Stimulated activated naive B cell treated with anti-CD40 and anti-IgM and Interleukin-4, amounts not matched to agents 10 μg/mL and 1 μg/mL and 100 μg/mL, for 72 hours (primary cell): ENCODE measurements around the gene UGGT1.

Experiments
- ATAC-seq, 2 donors: fragments of 150-1000 bp; cut with Tn5 transposase; replicated peaks; 2 replicates each; pipeline ENCODE4 v1.10.0; 2021; ENCODE audit warnings: moderate library complexity in 1 of 2
- DNase-seq: peaks from one replicate; pipeline ENCODE4 v3.0.0; 2021
- H3K27ac Mint-ChIP-seq: one replicate; pipeline ENCODE4 v1.8.0; 2022; ENCODE audit warnings: mild to moderate bottlenecking, mixed read lengths
- H3K27me3 Mint-ChIP-seq, 2 donors: one replicate each; pipeline ENCODE4 v1.8.0; 2022; ENCODE audit warnings: mixed read lengths in 2 of 2
- H3K36me3 Mint-ChIP-seq, 2 donors: one replicate each; pipeline ENCODE4 v1.8.0; 2022; ENCODE audit warnings: mixed read lengths in 2 of 2, mild to moderate bottlenecking in 1 of 2
- H3K4me1 Mint-ChIP-seq, 2 donors: one replicate each; pipeline ENCODE4 v1.8.0; 2022; ENCODE audit warnings: mixed read lengths in 2 of 2, mild to moderate bottlenecking in 1 of 2
- H3K4me3 Mint-ChIP-seq, 2 donors: one replicate each; pipeline ENCODE4 v1.8.0; 2022; ENCODE audit warnings: mild to moderate bottlenecking in 2 of 2, mixed read lengths in 2 of 2, moderate library complexity in 1 of 2
- H3K9me3 Mint-ChIP-seq, 2 donors: one replicate each; pipeline ENCODE4 v1.8.0; 2022; ENCODE audit warnings: mixed read lengths in 2 of 2, mild to moderate bottlenecking in 1 of 2

The UGGT1 gene, protein sequence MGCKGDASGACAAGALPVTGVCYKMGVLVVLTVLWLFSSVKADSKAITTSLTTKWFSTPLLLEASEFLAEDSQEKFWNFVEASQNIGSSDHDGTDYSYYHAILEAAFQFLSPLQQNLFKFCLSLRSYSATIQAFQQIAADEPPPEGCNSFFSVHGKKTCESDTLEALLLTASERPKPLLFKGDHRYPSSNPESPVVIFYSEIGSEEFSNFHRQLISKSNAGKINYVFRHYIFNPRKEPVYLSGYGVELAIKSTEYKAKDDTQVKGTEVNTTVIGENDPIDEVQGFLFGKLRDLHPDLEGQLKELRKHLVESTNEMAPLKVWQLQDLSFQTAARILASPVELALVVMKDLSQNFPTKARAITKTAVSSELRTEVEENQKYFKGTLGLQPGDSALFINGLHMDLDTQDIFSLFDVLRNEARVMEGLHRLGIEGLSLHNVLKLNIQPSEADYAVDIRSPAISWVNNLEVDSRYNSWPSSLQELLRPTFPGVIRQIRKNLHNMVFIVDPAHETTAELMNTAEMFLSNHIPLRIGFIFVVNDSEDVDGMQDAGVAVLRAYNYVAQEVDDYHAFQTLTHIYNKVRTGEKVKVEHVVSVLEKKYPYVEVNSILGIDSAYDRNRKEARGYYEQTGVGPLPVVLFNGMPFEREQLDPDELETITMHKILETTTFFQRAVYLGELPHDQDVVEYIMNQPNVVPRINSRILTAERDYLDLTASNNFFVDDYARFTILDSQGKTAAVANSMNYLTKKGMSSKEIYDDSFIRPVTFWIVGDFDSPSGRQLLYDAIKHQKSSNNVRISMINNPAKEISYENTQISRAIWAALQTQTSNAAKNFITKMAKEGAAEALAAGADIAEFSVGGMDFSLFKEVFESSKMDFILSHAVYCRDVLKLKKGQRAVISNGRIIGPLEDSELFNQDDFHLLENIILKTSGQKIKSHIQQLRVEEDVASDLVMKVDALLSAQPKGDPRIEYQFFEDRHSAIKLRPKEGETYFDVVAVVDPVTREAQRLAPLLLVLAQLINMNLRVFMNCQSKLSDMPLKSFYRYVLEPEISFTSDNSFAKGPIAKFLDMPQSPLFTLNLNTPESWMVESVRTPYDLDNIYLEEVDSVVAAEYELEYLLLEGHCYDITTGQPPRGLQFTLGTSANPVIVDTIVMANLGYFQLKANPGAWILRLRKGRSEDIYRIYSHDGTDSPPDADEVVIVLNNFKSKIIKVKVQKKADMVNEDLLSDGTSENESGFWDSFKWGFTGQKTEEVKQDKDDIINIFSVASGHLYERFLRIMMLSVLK (N-terminal part only)

GRCh38 chr2:128090945-128091725 is at the start of gene UGGT1:
Gene UGGT1, plus strand, starts transcription at chr2:128091200. Its CDS starts 158 bp downstream, at chr2:128091358.
- DNase-seq (peak; percentile 92), ATAC-seq (peak; percentile 98 to 99)
- Mint-ChIP-seq H3K4me1 (peaks cover 12 to 38% of the 10 kb centered on the region in 2 donors), H3K36me3 (peaks cover 0 to 6% of the 10 kb centered on the region in 2 donors), H3K9me3 (no peaks in the 10 kb centered on the region), H3K27me3 (no peaks in the 10 kb centered on the region), H3K4me3 (peak within 1 kb of the TSS; percentile 91 to 97), H3K27ac (peak within 1 kb of the TSS; percentile 94)

GRCh38 chr2:128041561-128041960 is 49.4 kb upstream of the UGGT1 start:
- H3K4me3 Mint-ChIP-seq, result no peak overlapping the region
- ATAC-seq, result no peak
- peaks cover 27 to 28% of the 10 kb centered on the region in 2 donors for H3K27me3 Mint-ChIP-seq
- no peak for DNase-seq
- peaks cover 6 to 18% of the 10 kb centered on the region in 2 donors for H3K36me3 Mint-ChIP-seq
- no peak overlapping the region for H3K27ac Mint-ChIP-seq
- peaks cover 4 to 6% of the 10 kb centered on the region in 2 donors for H3K4me1 Mint-ChIP-seq
- H3K9me3 Mint-ChIP-seq, result peaks cover 31 to 34% of the 10 kb centered on the region in 2 donors

DNA sequence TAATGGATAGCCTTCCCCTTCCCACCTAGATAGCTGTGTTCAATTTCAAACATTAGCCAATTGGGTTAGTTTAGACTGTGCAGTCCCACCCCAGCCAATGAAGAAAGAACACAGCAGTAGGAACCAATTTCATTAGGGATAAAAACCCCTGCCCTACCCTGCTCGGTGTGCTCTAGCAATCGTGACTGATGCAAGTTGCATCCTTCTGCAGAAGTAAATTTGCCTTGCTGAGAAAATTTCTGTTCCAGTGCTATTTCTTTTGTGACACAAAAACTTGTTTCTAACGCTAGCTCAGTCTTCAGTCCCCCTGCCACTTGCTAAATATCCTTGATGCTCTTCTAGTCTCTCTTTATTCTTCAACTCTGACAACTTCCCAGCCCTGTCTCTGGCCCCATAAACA is 48.0 kb upstream of the UGGT1 start:
- Mint-ChIP-seq H3K27ac (no peak overlapping the region), H3K36me3 (peaks cover 3 to 11% of the 10 kb centered on the region in 2 donors), H3K9me3 (peaks cover 19 to 24% of the 10 kb centered on the region in 2 donors), H3K4me3 (no peak overlapping the region), H3K4me1 (peaks cover 4 to 6% of the 10 kb centered on the region in 2 donors), H3K27me3 (peaks cover 28 to 37% of the 10 kb centered on the region in 2 donors)
- no peak for ATAC-seq
- DNase-seq, result no peak

GRCh38 chr2:128053331-128053730 is 37.7 kb upstream of the UGGT1 start:
- ATAC-seq (no peak), DNase-seq (no peak)
- Mint-ChIP-seq H3K9me3 (peaks cover 8 to 13% of the 10 kb centered on the region in 2 donors), H3K4me1 (no peaks in the 10 kb centered on the region), H3K4me3 (no peak overlapping the region), H3K27me3 (peaks cover 46 to 70% of the 10 kb centered on the region in 2 donors), H3K27ac (no peak overlapping the region), H3K36me3 (peaks cover 0 to 5% of the 10 kb centered on the region in 2 donors)

- H3K27ac Mint-ChIP-seq, result no peak overlapping the region
- no peak for ATAC-seq
- peaks cover 44 to 67% of the 10 kb centered on the region in 2 donors for H3K27me3 Mint-ChIP-seq
These were observed 36.7 kb upstream of the UGGT1 start for GRCh38 chr2:128054104-128054885.

DNA sequence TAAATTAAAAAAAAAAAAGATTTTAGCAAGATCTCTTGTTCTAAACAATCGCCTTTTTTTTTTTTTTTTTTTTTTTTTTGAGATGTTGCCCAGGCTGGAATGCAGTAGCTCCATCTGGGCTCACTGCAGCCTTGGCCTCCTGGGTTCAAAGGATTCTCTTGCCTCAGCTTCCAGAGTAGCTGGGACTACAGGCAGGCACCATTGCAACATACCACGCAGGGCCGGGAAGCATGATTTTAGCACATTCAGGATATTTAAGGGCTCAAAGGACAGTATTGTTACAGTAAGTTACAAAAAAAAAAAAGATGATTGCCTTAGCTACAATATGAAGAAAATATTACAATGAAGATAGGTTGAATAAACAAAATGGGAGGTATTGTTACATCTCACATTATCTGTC is 33.7 kb upstream of the UGGT1 start:
- H3K4me1 Mint-ChIP-seq, result no peaks in the 10 kb centered on the region

More at GRCh38 chr2:128054104-128054885, 36.7 kb upstream of the UGGT1 start:
- no peak for DNase-seq
- H3K4me3 Mint-ChIP-seq, result no peak overlapping the region
- H3K4me1 Mint-ChIP-seq, result no peaks in the 10 kb centered on the region
- H3K36me3 Mint-ChIP-seq, result peaks cover 0 to 5% of the 10 kb centered on the region in 2 donors
- H3K9me3 Mint-ChIP-seq, result peaks cover 8 to 11% of the 10 kb centered on the region in 2 donors

GRCh38 chr2:128058114-128058513 is 32.9 kb upstream of the UGGT1 start:
- DNase-seq (no peak), ATAC-seq (no peak)
- Mint-ChIP-seq H3K36me3 (no peaks in the 10 kb centered on the region), H3K27me3 (peaks cover 13 to 31% of the 10 kb centered on the region in 2 donors), H3K4me1 (no peaks in the 10 kb centered on the region), H3K9me3 (no peaks in the 10 kb centered on the region), H3K4me3 (no peak overlapping the region), H3K27ac (no peak overlapping the region)

More for the DNA sequence above, 33.7 kb upstream of the UGGT1 start:
- Mint-ChIP-seq H3K27ac (no peak overlapping the region), H3K36me3 (no peaks in the 10 kb centered on the region), H3K9me3 (no peaks in the 10 kb centered on the region), H3K4me3 (no peak overlapping the region), H3K27me3 (peaks cover 20 to 38% of the 10 kb centered on the region in 2 donors)
- no peak for DNase-seq
- ATAC-seq, result no peak

DNA sequence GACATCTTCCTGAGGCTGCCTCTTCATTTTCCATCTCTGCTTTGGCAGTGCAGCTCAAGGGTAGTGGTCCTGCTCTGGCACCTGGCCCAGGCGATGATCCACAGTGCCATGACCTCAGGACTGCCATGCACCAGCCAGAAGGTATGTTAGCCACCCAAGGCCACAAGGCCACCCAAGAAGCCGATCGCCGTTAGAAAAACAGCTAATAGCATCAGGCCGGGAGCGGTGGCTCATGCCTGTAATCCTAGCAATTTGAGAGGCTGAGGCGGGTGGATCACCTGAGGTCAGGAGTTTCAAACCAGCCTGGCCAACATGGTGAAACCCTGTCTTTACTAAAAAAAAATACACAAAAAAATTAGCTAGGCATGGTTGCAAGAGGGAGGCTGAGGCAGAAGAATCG is 28.4 kb upstream of the UGGT1 start:
- no peak for ATAC-seq
- Mint-ChIP-seq H3K27ac (no peak overlapping the region), H3K27me3 (peaks cover 4 to 5% of the 10 kb centered on the region in 2 donors), H3K9me3 (no peaks in the 10 kb centered on the region), H3K4me3 (no peak overlapping the region), H3K4me1 (peaks cover 0 to 5% of the 10 kb centered on the region in 2 donors), H3K36me3 (no peaks in the 10 kb centered on the region)
- DNase-seq, result no peak

- Mint-ChIP-seq H3K9me3 (no peaks in the 10 kb centered on the region), H3K36me3 (no peaks in the 10 kb centered on the region), H3K4me1 (peaks cover 0 to 5% of the 10 kb centered on the region in 2 donors), H3K27me3 (peaks cover 4 to 5% of the 10 kb centered on the region in 2 donors), H3K27ac (no peak overlapping the region), H3K4me3 (no peak overlapping the region)
- ATAC-seq (no peak), DNase-seq (no peak)
These were observed 26.6 kb upstream of the UGGT1 start for GRCh38 chr2:128064353-128064752.

- Mint-ChIP-seq H3K4me1 (no peaks in the 10 kb centered on the region), H3K27ac (no peak overlapping the region), H3K36me3 (no peaks in the 10 kb centered on the region), H3K27me3 (no peaks in the 10 kb centered on the region), H3K9me3 (no peaks in the 10 kb centered on the region), H3K4me3 (no peak overlapping the region)
- ATAC-seq (no peak), DNase-seq (no peak)
These were observed 21.2 kb upstream of the UGGT1 start for GRCh38 chr2:128069769-128070168.

DNA sequence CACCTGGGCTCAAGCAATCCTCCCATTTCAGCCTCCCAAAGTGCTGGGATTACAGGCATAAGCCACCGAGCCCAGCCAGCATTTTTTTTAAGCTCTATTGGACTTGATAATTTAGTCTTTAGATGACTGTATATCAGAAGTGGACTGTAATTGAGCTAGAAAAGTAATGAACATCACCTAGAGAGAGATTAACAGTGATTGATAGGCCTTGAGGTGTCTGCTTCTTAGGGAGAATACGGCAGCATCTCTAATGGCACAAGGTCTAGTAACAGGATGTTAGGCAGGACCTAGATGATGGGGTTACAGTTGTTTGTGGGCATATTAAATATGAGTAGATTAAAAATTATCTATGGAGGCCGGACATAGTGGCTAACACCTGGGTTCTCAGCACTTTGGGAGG is 17.7 kb upstream of the UGGT1 start:
- H3K27ac Mint-ChIP-seq, result no peak overlapping the region
- no peaks in the 10 kb centered on the region for H3K9me3 Mint-ChIP-seq
- DNase-seq (no peak), ATAC-seq (no peak)
- H3K27me3 Mint-ChIP-seq, result no peaks in the 10 kb centered on the region
- no peaks in the 10 kb centered on the region for H3K36me3 Mint-ChIP-seq
- peaks cover 0 to 3% of the 10 kb centered on the region in 2 donors for H3K4me1 Mint-ChIP-seq
- H3K4me3 Mint-ChIP-seq, result no peak overlapping the region

GRCh38 chr2:128076461-128077106 is 14.4 kb upstream of the UGGT1 start:
- Mint-ChIP-seq H3K27ac (no peak overlapping the region), H3K9me3 (no peaks in the 10 kb centered on the region), H3K4me3 (no peak overlapping the region), H3K4me1 (peaks cover 0 to 3% of the 10 kb centered on the region in 2 donors), H3K36me3 (peaks cover 0 to 2% of the 10 kb centered on the region in 2 donors), H3K27me3 (peaks cover 0 to 5% of the 10 kb centered on the region in 2 donors)
- DNase-seq, result no peak
- no peak for ATAC-seq
